ENCODE measurements around the gene KRTAP4-16. TPM values are rescaled to one million over a fixed set of nuclear protein-coding genes. Genes with fewer than 3 reads are reported as not detected.
"Not testable (repeated sequence)": the region's sequence is repeated elsewhere in the genome, so short reads cannot be mapped to it uniquely, and the experiment has no call there.

KRTAP4-16 gene
- total and polyA plus RNA-seq, 2 donors (not counting 3 experiments of a cell fraction or from before 2014, with no cell fraction given), result not detected

GRCh38 chr17:41060052-41060604 lies 41.9 kb downstream of the KRTAP4-16 start, which contains the start of gene KRTAP2-3:
TSS of gene KRTAP2-3 (minus strand) at chr17:41060114. CDS start at chr17:41060050, 64 bp downstream.
- FAIRE-seq (no peak), DNase-seq (ENCODE audit: low read depth, low spot score) (no peak)
- ChIA-PET POLR2A (no interaction called here), CTCF (interaction anchor here (1.1 kb wide), 1 partner anchor 48 kb away, joined by 3 read pairs; no protein-coding TSS in a partner anchor)
- peaks cover 6 to 12% of the 10 kb centered on the region in 2 experiments for H3K27me3 ChIP-seq (ENCODE audit: control insufficient read depth in 2 of 2, insufficient read depth in 2 of 2, low read length in 2 of 2)
- no peak for TF ChIP-seq POLR2A (IDR thresholded peaks at IDR 0.05; ENCODE audit: low read depth, low read length)
- no peak for TF ChIP-seq FOS (IDR thresholded peaks at IDR 0.05; ENCODE audit: borderline replicate concordance, insufficient read depth, low read length)
- TF ChIP-seq CTCF (IDR thresholded peaks at IDR 0.05; ENCODE audit: extremely low read depth in 1 of 2, insufficient read depth in 1 of 2, low read depth in 1 of 2, low read length in 2 of 2), result no peak
- TF ChIP-seq EZH2 (IDR thresholded peaks at IDR 0.05; ENCODE audit: borderline replicate concordance, low read depth, low read length, severe bottlenecking), result no peak
- TF ChIP-seq JUN (IDR thresholded peaks at IDR 0.05; ENCODE audit: borderline replicate concordance, insufficient read depth, insufficient read length, low read depth), result no peak
- no peak for TF ChIP-seq MYC (IDR thresholded peaks at IDR 0.05; ENCODE audit: low read depth, low read length)
- no peak for TF ChIP-seq POLR2AphosphoS5 (IDR thresholded peaks at IDR 0.05; ENCODE audit: insufficient read depth, low read depth, low read length)
- TF ChIP-seq GATA2 (IDR thresholded peaks at IDR 0.05; ENCODE audit: insufficient read depth, insufficient read length, low read depth, low read length), result no peak
- no peak for TF ChIP-seq MAX (IDR thresholded peaks at IDR 0.05; ENCODE audit: insufficient read depth, insufficient read length)
- H3K9ac ChIP-seq (replicated peaks; ENCODE audit: extremely low read depth, insufficient read depth, low read length), result no peak within 1 kb of the TSS
- no peaks in the 10 kb centered on the region for H3K79me2 ChIP-seq (ENCODE audit: control insufficient read depth, insufficient read depth, low read length)
- no peak within 1 kb of the TSS for H3K27ac ChIP-seq (ENCODE audit: insufficient read depth, low read depth, low read length)
- H3K4me2 ChIP-seq (ENCODE audit: insufficient read depth, low read length), result no peak within 1 kb of the TSS
- H2AFZ ChIP-seq (ENCODE audit: low read depth, low read length), result no peak within 1 kb of the TSS
- no peaks in the 10 kb centered on the region for H3K4me1 ChIP-seq (ENCODE audit: control insufficient read depth, extremely low read depth, insufficient read depth, low read length)
- dilution Hi-C loops (cut with MboI; ENCODE audit: extremely low pct_ligation_motif_present, low sequenced_read_pairs) (no loop called here), intact Hi-C loops (cut with micrococcal nuclease) (no loop called here)
- no TSS peak for BruUV-seq (replicated peaks)
- no peaks in the 10 kb centered on the region for H3K36me3 ChIP-seq (ENCODE audit: control insufficient read depth in 2 of 2, extremely low read depth in 1 of 2, insufficient read depth in 2 of 2, low read length in 2 of 2)
- no peaks in the 10 kb centered on the region for H3K9me3 ChIP-seq (replicated peaks; ENCODE audit: control insufficient read depth, insufficient read depth, low read length)
- H3K9me1 ChIP-seq (replicated peaks; ENCODE audit: control insufficient read depth, extremely low read depth, insufficient read depth, low read length), result no peaks in the 10 kb centered on the region
- H4K20me1 ChIP-seq (replicated peaks; ENCODE audit: control insufficient read depth, extremely low read depth, insufficient read depth, low read length), result no peaks in the 10 kb centered on the region
- H3K4me3 ChIP-seq (replicated peaks in 1 of 3; ENCODE audit: insufficient read depth in 1 of 3, low read depth in 1 of 3, low read length in 3 of 3), result no peak within 1 kb of the TSS

GRCh38 chr17:41059276-41060051 lies 42.5 kb downstream of the KRTAP4-16 start:
- H3K9me3 ChIP-seq (replicated peaks; ENCODE audit: control insufficient read depth, insufficient read depth, low read length); intact Hi-C loops (cut with micrococcal nuclease); H3K9me1 ChIP-seq (replicated peaks; ENCODE audit: control insufficient read depth, extremely low read depth, insufficient read depth, low read length); H3K36me3 ChIP-seq (ENCODE audit: control insufficient read depth in 2 of 2, extremely low read depth in 1 of 2, insufficient read depth in 2 of 2, low read length in 2 of 2); POLR2A ChIA-PET; DNase-seq (ENCODE audit: low read depth, low spot score); H3K4me3 ChIP-seq (replicated peaks in 1 of 3; ENCODE audit: insufficient read depth in 1 of 3, low read depth in 1 of 3, low read length in 3 of 3); H3K27ac ChIP-seq (ENCODE audit: insufficient read depth, low read depth, low read length); H3K9ac ChIP-seq (replicated peaks; ENCODE audit: extremely low read depth, insufficient read depth, low read length); dilution Hi-C loops (cut with MboI; ENCODE audit: extremely low pct_ligation_motif_present, low sequenced_read_pairs); H3K4me1 ChIP-seq (ENCODE audit: control insufficient read depth, extremely low read depth, insufficient read depth, low read length); FAIRE-seq; H4K20me1 ChIP-seq (replicated peaks; ENCODE audit: control insufficient read depth, extremely low read depth, insufficient read depth, low read length); H3K79me2 ChIP-seq (ENCODE audit: control insufficient read depth, insufficient read depth, low read length); H3K4me2 ChIP-seq (ENCODE audit: insufficient read depth, low read length); H2AFZ ChIP-seq (ENCODE audit: low read depth, low read length); BruUV-seq (replicated peaks): not testable (repeated sequence)
- H3K27me3 ChIP-seq (ENCODE audit: control insufficient read depth in 2 of 2, insufficient read depth in 2 of 2, low read length in 2 of 2), result peaks cover 6 to 12% of the 10 kb centered on the region in 2 experiments
- CTCF ChIA-PET, result interaction anchor here (1.1 kb wide), 1 partner anchor 49 kb away, joined by 3 read pairs; no protein-coding TSS in a partner anchor
